Immature natural killer cell (primary cell): Measurements from ENCODE around the gene GATB. TPM values are rescaled to one million over a fixed set of nuclear protein-coding genes. Genes with fewer than 3 reads are reported as not detected.

ENCODE experiments used
- DNase-seq, 3 donors: peaks; one replicate each; pipeline ENCODE4 v3.0.0; 2022; ENCODE audit warnings: mixed read lengths in 1 of 3
- H3K27ac Mint-ChIP-seq, 6 donors: one replicate each; pipeline ENCODE4 v1.8.0; 2020; ENCODE audit warnings: mixed read lengths in 6 of 6, mild to moderate bottlenecking in 5 of 6, inconsistent platforms in 4 of 6, moderate library complexity in 3 of 6
- H3K27me3 Mint-ChIP-seq, 3 donors: one replicate each; pipeline ENCODE4 v1.8.0; 2020 to 2021; ENCODE audit warnings: low read depth in 3 of 3, mild to moderate bottlenecking in 3 of 3, mixed read lengths in 3 of 3, moderate library complexity in 3 of 3, inconsistent platforms in 1 of 3
- H3K36me3 Mint-ChIP-seq, 3 donors: one replicate each; pipeline ENCODE4 v1.8.0; 2020; ENCODE audit warnings: mixed read lengths in 3 of 3, inconsistent platforms in 2 of 3, mild to moderate bottlenecking in 2 of 3
- H3K4me1 Mint-ChIP-seq, 2 donors: one replicate each; pipeline ENCODE4 v1.8.0; 2020; ENCODE audit warnings: inconsistent platforms in 2 of 2, mild to moderate bottlenecking in 2 of 2, mixed read lengths in 2 of 2, moderate library complexity in 1 of 2
- H3K4me3 Mint-ChIP-seq, 5 donors: one replicate each; pipeline ENCODE4 v1.8.0; 2020; ENCODE audit warnings: mild to moderate bottlenecking in 5 of 5, mixed read lengths in 5 of 5, inconsistent platforms in 3 of 5, moderate library complexity in 3 of 5
- H3K9me3 Mint-ChIP-seq, 6 donors: one replicate each; pipeline ENCODE4 v1.8.0; 2020; ENCODE audit warnings: mild to moderate bottlenecking in 6 of 6, mixed read lengths in 6 of 6, inconsistent platforms in 4 of 6, moderate library complexity in 3 of 6
- polyA plus RNA-seq, 3 donors: library from polyadenylated mRNA; unstranded; fragments of 300-500 nt; fragmentation: Illumina TruSeq; gene quantifications; one replicate each; pipeline ENCODE4 v1.2.3, GENCODE V29; 2021

GATB gene
- polyA plus RNA-seq, 3 donors from 2014 or later = 7.2 to 16.2 (median 11.5) TPM

DNA sequence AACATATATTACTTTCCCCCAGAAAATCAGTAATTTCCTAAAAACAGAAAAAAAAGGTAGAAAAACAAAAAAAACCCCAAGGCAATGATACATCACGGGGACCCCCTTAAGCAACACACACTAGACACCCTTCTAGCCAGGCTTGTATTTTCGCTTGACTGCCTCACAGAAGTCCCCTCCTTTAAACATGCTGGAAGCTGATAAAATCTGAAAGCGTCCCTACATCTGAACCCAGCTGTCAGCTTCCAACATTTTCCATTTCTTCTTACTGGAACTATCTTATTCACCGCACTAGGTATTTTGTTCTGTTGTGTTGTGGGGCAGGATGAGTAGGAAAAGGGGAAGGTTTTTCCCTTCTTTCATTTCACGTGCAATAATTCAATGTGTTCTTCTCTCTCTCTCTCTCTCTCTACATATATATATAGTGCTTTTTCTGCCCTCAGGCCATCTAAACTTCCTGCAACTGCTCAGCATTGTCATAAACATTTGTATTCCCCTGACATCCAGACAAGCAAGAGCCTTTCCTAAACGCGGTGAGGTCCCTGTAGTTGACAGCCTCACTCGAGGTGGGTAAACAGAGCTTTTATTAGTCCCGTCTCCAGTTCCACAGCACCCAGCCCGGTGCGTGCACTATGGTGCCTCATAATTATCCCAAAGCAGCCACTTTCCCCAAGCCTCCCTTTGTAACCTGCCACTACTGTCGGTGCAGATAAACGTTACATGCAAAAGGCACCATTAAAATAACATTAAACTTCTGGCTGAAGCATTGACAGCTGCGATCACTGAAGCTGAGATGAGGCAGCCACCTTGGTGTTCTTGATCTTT lies 82.5 kb downstream of the GATB start:
- H3K4me3 Mint-ChIP-seq = no peak overlapping the region
- H3K4me1 Mint-ChIP-seq = no peaks in the 10 kb centered on the region
- no peaks in the 10 kb centered on the region for H3K9me3 Mint-ChIP-seq
- H3K27me3 Mint-ChIP-seq = no peaks in the 10 kb centered on the region
- H3K36me3 Mint-ChIP-seq = peaks cover 0 to 16% (median 8%) of the 10 kb centered on the region in 3 donors
- H3K27ac Mint-ChIP-seq = no peak overlapping the region
- DNase-seq = no peak

- Mint-ChIP-seq H3K36me3 (peaks cover 0 to 12% (median 2%) of the 10 kb centered on the region in 3 donors), H3K27ac (no peak overlapping the region), H3K4me1 (no peaks in the 10 kb centered on the region), H3K27me3 (no peaks in the 10 kb centered on the region), H3K9me3 (no peaks in the 10 kb centered on the region), H3K4me3 (no peak overlapping the region)
- no peak for DNase-seq
These were observed 83.6 kb downstream of the GATB start for GRCh38 chr4:151677193-151677592.

- Mint-ChIP-seq H3K4me1 (no peaks in the 10 kb centered on the region), H3K27ac (no peak overlapping the region), H3K9me3 (no peaks in the 10 kb centered on the region), H3K36me3 (peaks cover 0 to 12% (median 2%) of the 10 kb centered on the region in 3 donors), H3K4me3 (no peak overlapping the region), H3K27me3 (no peaks in the 10 kb centered on the region)
- DNase-seq = no peak
These were observed 84.5 kb downstream of the GATB start for GRCh38 chr4:151676301-151676700.

DNA sequence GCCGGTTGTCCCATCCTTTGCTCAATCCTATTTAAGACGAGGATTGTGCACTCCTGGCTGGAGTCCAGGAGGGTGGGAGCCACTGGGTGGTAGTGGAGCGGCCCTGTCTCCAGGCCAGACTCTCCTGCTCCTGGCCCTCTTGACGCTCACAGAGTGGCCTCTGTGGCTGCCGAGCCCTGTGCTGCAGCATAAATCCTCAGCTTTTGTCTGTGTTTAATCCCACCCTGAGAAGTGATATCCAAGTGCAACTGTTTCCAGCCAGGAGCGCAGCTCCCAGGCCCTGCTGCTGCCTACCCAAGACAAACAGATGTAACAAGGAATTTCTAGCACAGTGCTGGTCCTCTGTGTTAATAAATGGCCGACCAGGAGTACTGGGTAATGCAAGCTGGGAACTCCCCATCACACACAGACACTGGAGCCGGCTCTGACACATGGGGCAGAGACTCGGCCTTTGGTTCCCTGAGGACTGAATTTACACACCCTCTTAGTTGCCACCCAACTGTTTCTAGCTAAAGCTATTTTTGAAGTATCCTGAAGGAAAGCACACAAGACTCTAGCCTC lies 85.3 kb downstream of the GATB start:
- no peaks in the 10 kb centered on the region for H3K9me3 Mint-ChIP-seq
- peaks cover 0 to 12% (median 2%) of the 10 kb centered on the region in 3 donors for H3K36me3 Mint-ChIP-seq
- no peaks in the 10 kb centered on the region for H3K4me1 Mint-ChIP-seq
- H3K4me3 Mint-ChIP-seq = no peak overlapping the region
- no peaks in the 10 kb centered on the region for H3K27me3 Mint-ChIP-seq
- no peak for DNase-seq
- H3K27ac Mint-ChIP-seq = no peak overlapping the region

DNA sequence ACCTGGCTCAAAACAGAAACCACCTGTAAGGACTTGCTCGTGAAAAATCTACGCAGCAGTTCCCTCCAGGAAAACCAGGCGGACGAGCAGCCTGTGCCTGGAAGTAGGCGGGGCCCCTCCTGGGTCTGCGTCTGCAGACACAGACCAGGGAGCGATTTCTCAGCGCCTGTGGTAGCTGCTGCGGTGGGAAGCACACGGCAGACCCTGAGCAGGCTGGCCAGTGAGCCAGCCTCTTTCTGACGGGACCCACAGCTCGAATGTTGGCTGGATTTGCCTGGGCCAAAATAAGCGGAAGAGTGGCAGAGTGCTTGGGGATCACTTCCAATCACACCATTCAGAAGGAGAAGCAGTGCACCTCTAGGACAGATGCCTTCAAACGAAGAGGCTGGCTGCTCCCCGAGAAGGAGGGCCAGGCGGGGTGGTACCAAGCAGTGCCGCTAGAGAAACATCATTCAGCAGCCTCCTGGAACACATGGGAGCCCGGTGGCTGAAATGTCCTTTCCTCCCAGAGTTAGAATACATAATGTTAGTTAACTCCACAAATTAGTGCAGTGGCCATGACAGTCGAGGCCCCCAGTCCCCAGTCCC lies 85.9 kb downstream of the GATB start:
- Mint-ChIP-seq H3K27me3 (no peaks in the 10 kb centered on the region), H3K9me3 (no peaks in the 10 kb centered on the region), H3K36me3 (peaks cover 0 to 12% (median 2%) of the 10 kb centered on the region in 3 donors), H3K27ac (no peak overlapping the region), H3K4me3 (no peak overlapping the region), H3K4me1 (no peaks in the 10 kb centered on the region)
- no peak for DNase-seq

DNA sequence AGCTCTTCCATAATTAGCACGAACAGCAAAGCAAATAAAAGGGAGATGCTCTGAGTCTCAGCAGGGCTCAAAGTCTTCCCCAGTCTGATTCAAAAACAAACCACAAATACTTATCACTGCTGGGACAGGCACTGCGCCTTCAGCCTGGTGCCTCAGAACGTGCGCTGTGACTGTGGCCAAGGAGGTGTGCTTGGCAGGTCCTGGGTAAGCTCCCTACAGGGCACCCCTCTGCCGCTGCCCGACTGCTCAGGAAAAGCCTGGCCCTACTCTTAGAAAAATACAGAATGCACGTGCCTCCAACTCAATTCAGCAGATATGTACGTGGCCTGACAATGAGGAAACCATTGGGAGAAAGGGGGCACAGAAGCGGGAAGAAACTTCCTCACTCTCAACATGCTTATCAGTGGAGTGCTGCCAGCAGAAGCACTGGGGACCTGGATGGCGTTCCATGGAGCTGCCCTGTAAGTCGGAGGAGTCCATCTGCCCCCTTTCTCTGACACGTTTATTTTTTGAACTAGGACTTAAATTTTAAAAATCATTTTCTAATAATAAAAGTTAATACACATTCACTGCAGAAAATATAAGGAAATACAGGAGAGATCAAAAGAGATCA lies 86.8 kb downstream of the GATB start:
- Mint-ChIP-seq H3K27ac (no peak overlapping the region), H3K4me1 (no peaks in the 10 kb centered on the region), H3K4me3 (no peak overlapping the region), H3K27me3 (no peaks in the 10 kb centered on the region), H3K9me3 (no peaks in the 10 kb centered on the region), H3K36me3 (peaks cover 0 to 12% (median under 1%) of the 10 kb centered on the region in 3 donors)
- no peak for DNase-seq

- peaks cover 0 to 6% (median 0%) of the 10 kb centered on the region in 3 donors for H3K36me3 Mint-ChIP-seq
- no peaks in the 10 kb centered on the region for H3K27me3 Mint-ChIP-seq
- no peaks in the 10 kb centered on the region for H3K9me3 Mint-ChIP-seq
- no peak for DNase-seq
- no peak overlapping the region for H3K4me3 Mint-ChIP-seq
- H3K4me1 Mint-ChIP-seq = no peaks in the 10 kb centered on the region
- no peak overlapping the region for H3K27ac Mint-ChIP-seq
These were observed 87.8 kb downstream of the GATB start for GRCh38 chr4:151672996-151673395.

DNA sequence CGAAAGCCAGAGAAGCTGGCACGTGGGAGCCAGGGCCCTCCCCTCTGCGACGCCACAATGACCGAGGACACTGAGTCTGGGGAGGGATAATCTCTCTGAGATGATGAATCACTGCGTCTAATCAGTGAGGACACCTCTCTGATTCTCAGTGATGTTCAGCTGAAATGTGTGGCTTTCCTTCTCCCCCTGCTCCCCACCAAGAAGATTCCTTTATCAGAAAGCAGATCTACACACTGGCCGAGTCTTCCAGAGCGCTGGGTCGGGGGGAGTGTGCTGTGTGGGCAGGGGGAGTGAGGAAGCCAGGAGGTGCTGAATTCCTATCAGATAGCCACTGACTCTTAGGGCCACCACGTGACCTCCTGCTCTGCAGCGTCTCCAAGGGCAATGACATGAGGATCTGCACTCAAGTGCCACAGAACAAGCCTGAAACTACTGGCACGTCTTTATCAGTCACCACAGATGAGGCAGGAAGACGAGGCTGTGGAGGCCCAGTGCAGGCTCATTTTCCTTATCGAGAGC lies 89.2 kb downstream of the GATB start:
- Mint-ChIP-seq H3K27me3 (no peaks in the 10 kb centered on the region), H3K4me1 (no peaks in the 10 kb centered on the region), H3K9me3 (no peaks in the 10 kb centered on the region), H3K36me3 (no peaks in the 10 kb centered on the region), H3K27ac (no peak overlapping the region), H3K4me3 (no peak overlapping the region)
- no peak for DNase-seq

DNA sequence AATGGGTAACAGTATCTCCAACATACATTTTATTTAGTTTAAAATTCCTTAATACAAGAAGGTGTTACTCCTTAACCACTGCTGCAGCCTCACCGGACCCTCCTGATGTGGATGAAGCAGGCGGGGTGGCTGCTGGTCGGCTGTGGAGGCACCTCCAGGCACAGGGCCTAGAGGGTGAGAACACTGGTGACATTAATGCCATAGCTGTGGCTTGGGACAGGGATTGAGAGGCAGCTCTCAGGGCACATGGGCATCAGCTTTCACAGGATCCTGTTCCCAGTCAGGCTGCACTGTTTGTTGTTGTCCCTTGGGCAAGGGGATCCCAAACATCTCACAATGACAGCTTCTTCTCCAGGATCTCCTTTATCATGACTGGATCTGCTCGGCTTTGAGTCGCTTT lies 90.0 kb downstream of the GATB start:
- no peaks in the 10 kb centered on the region for H3K9me3 Mint-ChIP-seq
- no peaks in the 10 kb centered on the region for H3K36me3 Mint-ChIP-seq
- DNase-seq = no peak
- H3K4me3 Mint-ChIP-seq = no peak overlapping the region
- H3K4me1 Mint-ChIP-seq = no peaks in the 10 kb centered on the region
- H3K27me3 Mint-ChIP-seq = no peaks in the 10 kb centered on the region
- no peak overlapping the region for H3K27ac Mint-ChIP-seq

DNA sequence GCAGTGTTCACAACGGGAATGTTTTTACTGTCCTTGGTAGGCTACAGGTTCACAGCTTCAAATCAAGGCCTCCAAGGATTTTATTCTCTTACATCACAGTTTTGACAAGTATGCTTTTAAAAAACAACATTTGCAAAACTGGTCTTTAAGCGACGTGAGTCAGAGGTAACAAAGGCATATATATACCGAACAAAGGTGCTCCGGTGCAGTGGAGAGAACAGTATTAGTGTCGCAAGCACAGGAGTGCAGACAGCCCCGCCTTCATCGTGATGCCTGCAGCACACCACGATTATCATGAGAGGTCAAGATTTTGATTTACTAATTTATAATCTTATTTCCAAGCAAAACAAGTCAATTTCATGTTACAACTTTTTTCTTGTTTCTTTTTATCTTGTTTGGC lies 90.8 kb downstream of the GATB start:
- no peaks in the 10 kb centered on the region for H3K9me3 Mint-ChIP-seq
- DNase-seq = no peak
- H3K27me3 Mint-ChIP-seq = peaks cover 0 to 2% (median 0%) of the 10 kb centered on the region in 3 donors
- H3K36me3 Mint-ChIP-seq = no peaks in the 10 kb centered on the region
- H3K4me1 Mint-ChIP-seq = no peaks in the 10 kb centered on the region
- H3K27ac Mint-ChIP-seq = no peak overlapping the region
- no peak overlapping the region for H3K4me3 Mint-ChIP-seq

- H3K27ac Mint-ChIP-seq = no peak overlapping the region
- no peak for DNase-seq
- no peaks in the 10 kb centered on the region for H3K9me3 Mint-ChIP-seq
- no peaks in the 10 kb centered on the region for H3K4me1 Mint-ChIP-seq
- peaks cover 0 to 2% (median 0%) of the 10 kb centered on the region in 3 donors for H3K27me3 Mint-ChIP-seq
- no peak overlapping the region for H3K4me3 Mint-ChIP-seq
- no peaks in the 10 kb centered on the region for H3K36me3 Mint-ChIP-seq
These were observed 92.0 kb downstream of the GATB start for GRCh38 chr4:151668689-151669402.

DNA sequence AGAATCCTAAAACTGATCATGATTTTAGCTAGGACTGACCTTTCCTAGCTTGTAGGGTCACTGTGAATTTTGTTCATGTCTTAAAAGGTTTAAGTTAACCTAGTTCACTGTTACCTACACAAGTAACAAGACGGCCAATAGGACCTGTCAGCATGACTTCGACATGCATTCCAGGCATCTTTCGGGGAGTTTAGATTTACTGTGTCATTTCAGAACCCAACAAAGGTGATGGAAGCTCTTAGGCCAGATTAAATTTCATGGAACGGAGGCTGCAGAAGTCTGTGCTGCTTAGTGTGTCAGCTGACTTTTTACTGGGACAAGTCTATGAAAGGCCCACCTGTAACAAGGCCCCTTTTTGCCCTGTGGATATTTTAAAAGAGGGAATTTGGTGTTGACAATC lies 93.1 kb downstream of the GATB start:
- no peak for DNase-seq
- Mint-ChIP-seq H3K9me3 (no peaks in the 10 kb centered on the region), H3K27me3 (peaks cover 0 to 2% (median 0%) of the 10 kb centered on the region in 3 donors), H3K36me3 (no peaks in the 10 kb centered on the region), H3K27ac (no peak overlapping the region), H3K4me1 (no peaks in the 10 kb centered on the region), H3K4me3 (no peak overlapping the region)

DNA sequence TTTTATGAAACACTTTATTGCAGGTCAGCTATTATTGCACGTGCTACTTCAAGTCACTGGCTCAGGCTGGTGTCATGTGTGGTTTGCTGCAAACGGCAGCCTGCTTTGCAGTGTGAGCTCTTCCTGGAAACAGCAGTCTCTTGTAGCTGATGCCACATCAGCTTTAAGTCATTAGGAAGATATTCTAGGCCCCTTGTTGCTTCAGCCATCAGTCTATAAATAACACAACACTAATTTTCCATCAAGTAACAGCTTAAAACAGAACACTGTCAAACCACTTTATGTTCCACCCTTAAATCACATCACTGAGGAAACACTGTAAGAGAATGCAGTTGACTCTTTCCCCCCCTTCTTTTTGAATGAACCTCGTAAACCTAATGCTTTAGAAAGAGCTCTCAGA lies 93.8 kb downstream of the GATB start:
- Mint-ChIP-seq H3K36me3 (no peaks in the 10 kb centered on the region), H3K9me3 (no peaks in the 10 kb centered on the region), H3K4me3 (no peak overlapping the region), H3K4me1 (no peaks in the 10 kb centered on the region), H3K27me3 (peaks cover 0 to 2% (median 0%) of the 10 kb centered on the region in 3 donors), H3K27ac (no peak overlapping the region)
- DNase-seq = no peak
